ENCODE measurements around the gene TRMU.
"Not testable (repeated sequence)": the region's sequence is repeated elsewhere in the genome, so short reads cannot be mapped to it uniquely, and the experiment has no call there.

Gene TRMU

DNA sequence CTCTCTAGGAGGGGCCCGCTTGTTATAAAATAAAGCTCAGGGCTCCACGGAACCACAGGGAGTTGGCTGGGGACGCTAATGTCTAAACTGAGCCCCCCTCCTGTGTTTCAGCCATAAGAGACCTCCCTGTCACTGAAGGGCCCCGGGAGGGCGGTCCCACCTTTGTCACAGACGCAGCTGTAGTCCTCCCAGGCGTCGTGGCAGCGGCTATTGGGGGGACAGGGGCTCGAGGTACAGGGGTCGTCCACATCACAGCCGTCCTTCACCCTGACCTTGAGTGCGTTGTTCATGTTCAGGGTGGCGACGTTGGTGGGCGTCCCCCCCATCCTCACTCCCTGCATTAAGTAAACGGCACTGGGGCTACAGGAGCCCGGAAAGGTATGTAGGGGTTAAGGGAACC lies 62.0 kb downstream of the TRMU start:
- DNase-seq (ENCODE audit: extremely low read depth, low read depth): no peak
- H3K4me3 ChIP-seq (replicated peaks; ENCODE audit: low read depth, low read length): no peak overlapping the region
- no peak for TF ChIP-seq CTCF (IDR thresholded peaks at IDR 0.05; ENCODE audit: low read depth, low read length, missing control alignments)

GRCh38 chr22:46397951-46398350 lies 62.4 kb downstream of the TRMU start:
- DNase-seq (ENCODE audit: extremely low read depth, low read depth): no peak

GRCh38 chr22:46399251-46400024 lies 63.9 kb downstream of the TRMU start:
- DNase-seq (ENCODE audit: extremely low read depth, low read depth): no peak
- TF ChIP-seq CTCF (IDR thresholded peaks at IDR 0.05; ENCODE audit: low read depth, low read length, missing control alignments): no peak
- no peak overlapping the region for H3K4me3 ChIP-seq (replicated peaks; ENCODE audit: low read depth, low read length)

More at GRCh38 chr22:46397951-46398350, 62.4 kb downstream of the TRMU start:
- no peak for TF ChIP-seq CTCF (IDR thresholded peaks at IDR 0.05; ENCODE audit: low read depth, low read length, missing control alignments)
- H3K4me3 ChIP-seq (replicated peaks; ENCODE audit: low read depth, low read length): no peak overlapping the region

- DNase-seq (ENCODE audit: extremely low read depth, low read depth): no peak
- no peak for TF ChIP-seq CTCF (IDR thresholded peaks at IDR 0.05; ENCODE audit: low read depth, low read length, missing control alignments)
- no peak overlapping the region for H3K4me3 ChIP-seq (replicated peaks; ENCODE audit: low read depth, low read length)
Observed at GRCh38 chr22:46401370-46401769, 65.9 kb downstream of the TRMU start.

GRCh38 chr22:46402505-46402904 lies 67.0 kb downstream of the TRMU start:
- H3K4me3 ChIP-seq (replicated peaks; ENCODE audit: low read depth, low read length): no peak overlapping the region
- TF ChIP-seq CTCF (IDR thresholded peaks at IDR 0.05; ENCODE audit: low read depth, low read length, missing control alignments): no peak
- no peak for DNase-seq (ENCODE audit: extremely low read depth, low read depth)

GRCh38 chr22:46403880-46404279 lies 68.4 kb downstream of the TRMU start:
- not testable (repeated sequence) for DNase-seq (ENCODE audit: extremely low read depth, low read depth)

DNA sequence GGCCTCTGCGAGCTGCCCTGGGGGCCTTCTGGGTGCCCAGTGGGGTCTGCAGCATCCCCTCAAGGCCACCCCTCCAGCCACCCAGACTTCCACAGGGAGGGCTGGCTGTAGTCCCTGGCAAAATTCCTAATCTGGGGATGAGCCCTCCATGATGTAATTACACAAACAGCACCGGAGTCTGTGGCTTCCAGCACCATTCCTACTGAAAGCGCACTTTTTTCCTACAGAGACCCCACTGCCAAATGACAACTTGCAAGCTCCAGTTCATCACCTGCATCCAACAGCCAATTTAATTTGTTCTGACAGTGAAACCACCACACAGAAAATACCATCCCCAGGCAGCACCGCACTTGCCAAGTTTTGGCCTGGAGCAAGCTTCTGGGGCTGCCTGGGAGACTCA lies 70.4 kb downstream of the TRMU start:
- TF ChIP-seq CTCF (IDR thresholded peaks at IDR 0.05; ENCODE audit: low read depth, low read length, missing control alignments): no peak
- no peak for DNase-seq (ENCODE audit: extremely low read depth, low read depth)
- H3K4me3 ChIP-seq (replicated peaks; ENCODE audit: low read depth, low read length): no peak overlapping the region

More at GRCh38 chr22:46403880-46404279, 68.4 kb downstream of the TRMU start:
- not testable (repeated sequence) for H3K4me3 ChIP-seq (replicated peaks; ENCODE audit: low read depth, low read length)

Measured in HFF-Myc (cell line).